ENCODE results near the gene CFAP299.
"Not testable (repeated sequence)": the region's sequence is repeated elsewhere in the genome, so short reads cannot be mapped to it uniquely, and the experiment has no call there.

Gene CFAP299

DNA sequence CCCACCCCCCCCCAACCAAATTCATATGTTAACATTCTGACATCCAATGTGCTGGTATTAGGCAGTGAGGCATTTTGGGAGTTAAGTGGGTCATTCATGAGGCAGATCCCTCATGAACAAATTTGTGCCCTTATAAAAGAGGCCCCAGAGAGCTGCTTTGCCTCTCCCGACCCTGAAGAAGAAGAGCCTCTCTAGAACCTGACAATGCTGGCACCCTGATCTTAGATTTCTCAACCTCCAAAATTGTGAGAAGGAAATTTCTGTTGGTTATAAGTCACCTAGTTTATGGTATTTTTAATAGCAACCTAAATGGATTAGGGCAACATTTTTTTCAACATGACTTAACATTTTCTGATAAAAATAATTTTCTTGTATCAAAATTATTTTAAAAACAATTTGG lies 296.3 kb downstream of the CFAP299 start:
- TF ChIP-seq, protein P1, sequence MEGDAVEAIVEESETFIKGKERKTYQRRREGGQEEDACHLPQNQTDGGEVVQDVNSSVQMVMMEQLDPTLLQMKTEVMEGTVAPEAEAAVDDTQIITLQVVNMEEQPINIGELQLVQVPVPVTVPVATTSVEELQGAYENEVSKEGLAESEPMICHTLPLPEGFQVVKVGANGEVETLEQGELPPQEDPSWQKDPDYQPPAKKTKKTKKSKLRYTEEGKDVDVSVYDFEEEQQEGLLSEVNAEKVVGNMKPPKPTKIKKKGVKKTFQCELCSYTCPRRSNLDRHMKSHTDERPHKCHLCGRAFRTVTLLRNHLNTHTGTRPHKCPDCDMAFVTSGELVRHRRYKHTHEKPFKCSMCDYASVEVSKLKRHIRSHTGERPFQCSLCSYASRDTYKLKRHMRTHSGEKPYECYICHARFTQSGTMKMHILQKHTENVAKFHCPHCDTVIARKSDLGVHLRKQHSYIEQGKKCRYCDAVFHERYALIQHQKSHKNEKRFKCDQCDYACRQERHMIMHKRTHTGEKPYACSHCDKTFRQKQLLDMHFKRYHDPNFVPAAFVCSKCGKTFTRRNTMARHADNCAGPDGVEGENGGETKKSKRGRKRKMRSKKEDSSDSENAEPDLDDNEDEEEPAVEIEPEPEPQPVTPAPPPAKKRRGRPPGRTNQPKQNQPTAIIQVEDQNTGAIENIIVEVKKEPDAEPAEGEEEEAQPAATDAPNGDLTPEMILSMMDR (IDR thresholded peaks at IDR 0.05; ENCODE audit: low read depth, low read length) = no peak

DNA sequence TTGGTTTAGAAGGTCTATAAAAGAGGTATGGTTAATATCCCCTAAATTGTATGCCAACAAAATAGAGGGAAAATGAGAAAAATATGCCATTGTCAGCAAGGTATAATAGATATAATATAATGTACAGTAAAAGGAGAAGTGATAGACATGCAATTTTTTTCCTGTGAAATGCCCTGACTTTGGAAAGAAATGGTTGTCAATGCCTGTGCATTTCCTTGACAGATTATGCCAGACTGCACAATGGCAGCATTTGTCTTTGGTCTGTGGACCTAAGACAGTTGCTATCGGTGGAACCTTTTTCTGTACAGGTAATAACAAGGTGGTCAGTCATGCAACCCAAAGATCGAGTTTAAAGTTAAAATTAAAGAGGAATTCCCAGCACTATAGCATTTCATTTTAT lies 301.7 kb downstream of the CFAP299 start:
- H3K4me3 ChIP-seq (ENCODE audit: low read depth, low read length) = no peak overlapping the region
- TF ChIP-seq, protein P1 (IDR thresholded peaks at IDR 0.05; ENCODE audit: low read depth, low read length) = no peak

More for the DNA sequence above, 296.3 kb downstream of the CFAP299 start:
- no peak overlapping the region for H3K4me3 ChIP-seq (ENCODE audit: low read depth, low read length)

DNA sequence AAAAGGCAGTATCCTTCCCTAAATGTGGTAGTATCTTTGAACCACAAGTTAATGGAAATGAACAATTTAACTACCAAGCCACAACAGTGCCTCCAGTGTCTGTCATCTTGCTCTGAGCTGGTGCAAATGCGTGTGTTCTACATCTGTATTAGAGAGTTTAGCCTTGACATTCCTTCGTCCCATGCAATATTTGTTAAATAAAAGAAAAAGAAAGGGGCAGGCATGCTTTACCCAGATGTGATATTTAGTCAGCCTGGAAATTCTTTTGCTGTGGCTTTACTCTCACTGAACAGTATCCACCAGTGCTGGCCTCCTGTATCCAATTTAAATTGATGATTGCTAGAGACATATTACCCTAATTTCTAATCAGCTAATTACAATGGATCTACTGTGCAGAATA lies 310.5 kb downstream of the CFAP299 start:
- no peak overlapping the region for H3K4me3 ChIP-seq (ENCODE audit: low read depth, low read length)
- TF ChIP-seq, protein P1 (IDR thresholded peaks at IDR 0.05; ENCODE audit: low read depth, low read length) = no peak

DNA sequence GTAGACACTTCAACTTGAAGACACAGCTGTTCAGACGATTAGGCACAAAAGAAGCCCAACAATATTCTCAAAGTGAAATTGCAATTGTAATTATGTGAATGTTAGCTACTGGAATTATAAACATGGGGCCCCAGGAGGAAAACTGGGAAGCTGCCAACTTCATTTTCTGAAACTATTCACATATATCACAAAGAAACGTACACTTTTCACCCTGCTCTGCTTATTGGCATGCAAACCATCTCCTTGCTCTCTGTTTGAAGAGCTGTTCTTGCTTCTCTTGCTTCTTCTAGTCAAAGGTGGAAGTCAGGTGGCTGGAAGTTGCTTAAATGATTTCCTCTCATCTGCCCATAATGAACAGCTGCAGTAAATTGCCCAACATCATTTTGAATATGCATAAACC lies 320.1 kb downstream of the CFAP299 start:
- H3K4me3 ChIP-seq (ENCODE audit: low read depth, low read length) = no peak overlapping the region
- TF ChIP-seq, protein P1 (IDR thresholded peaks at IDR 0.05; ENCODE audit: low read depth, low read length) = no peak

DNA sequence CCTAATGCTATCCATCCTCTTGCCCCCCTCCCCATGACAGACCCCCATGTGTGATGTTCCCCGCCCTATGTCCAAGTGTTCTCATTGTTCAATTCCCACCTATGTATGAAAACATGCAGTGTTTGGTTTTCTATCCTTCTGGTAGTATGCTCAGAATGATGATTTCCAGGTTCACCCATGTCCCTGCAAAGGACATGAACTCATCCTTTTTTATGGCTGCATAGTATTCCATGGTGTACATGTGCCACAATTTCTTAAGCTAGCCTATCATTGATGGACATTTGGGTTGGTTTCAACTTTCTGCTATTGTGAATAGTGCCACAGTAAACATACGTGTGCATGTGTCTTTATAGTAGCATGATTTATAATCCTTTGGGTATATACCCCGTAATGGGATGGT lies 334.6 kb downstream of the CFAP299 start:
- not testable (repeated sequence) for H3K4me3 ChIP-seq (ENCODE audit: low read depth, low read length)

DNA sequence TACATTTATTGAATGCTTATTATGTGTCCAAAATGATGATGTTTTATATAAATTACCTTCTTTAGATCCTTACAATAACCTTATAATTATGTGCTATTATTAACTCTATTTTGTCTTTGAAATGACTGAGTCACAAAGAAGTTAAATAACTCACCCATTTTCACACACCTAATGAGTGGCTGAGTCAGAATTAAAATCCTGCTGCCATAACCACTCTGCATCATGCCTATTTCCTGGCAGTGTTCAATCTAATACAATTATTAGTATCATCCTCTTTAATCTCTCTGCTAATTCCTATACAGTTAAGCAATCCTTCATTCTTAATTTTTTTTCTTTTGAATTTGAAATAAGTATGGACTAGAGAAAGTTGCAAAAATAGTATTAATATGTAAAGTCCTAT lies 342.9 kb downstream of the CFAP299 start:
- TF ChIP-seq, protein P1 (IDR thresholded peaks at IDR 0.05; ENCODE audit: low read depth, low read length) = no peak
- H3K4me3 ChIP-seq (ENCODE audit: low read depth, low read length) = no peak overlapping the region

DNA sequence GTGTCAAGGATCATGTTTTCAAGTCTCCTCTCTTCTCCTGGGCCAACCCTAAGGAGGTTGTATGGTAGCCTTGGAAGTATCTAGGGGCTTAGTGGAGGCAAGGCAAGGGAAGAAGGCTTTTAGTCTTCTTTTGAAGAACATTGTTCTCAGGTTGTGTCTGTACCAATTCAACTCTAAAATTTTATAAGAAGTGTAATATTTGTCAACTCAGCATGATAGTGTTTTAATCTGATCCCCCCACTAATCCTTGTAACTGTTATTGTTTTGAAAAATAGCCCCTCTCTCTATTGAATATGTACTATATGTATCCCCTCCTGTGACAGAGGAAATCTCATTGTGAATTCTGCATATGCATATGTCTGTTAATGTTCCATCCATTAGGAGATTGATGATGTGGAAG lies 345.4 kb downstream of the CFAP299 start:
- H3K4me3 ChIP-seq (ENCODE audit: low read depth, low read length) = no peak overlapping the region
- TF ChIP-seq, protein P1 (IDR thresholded peaks at IDR 0.05; ENCODE audit: low read depth, low read length) = no peak

DNA sequence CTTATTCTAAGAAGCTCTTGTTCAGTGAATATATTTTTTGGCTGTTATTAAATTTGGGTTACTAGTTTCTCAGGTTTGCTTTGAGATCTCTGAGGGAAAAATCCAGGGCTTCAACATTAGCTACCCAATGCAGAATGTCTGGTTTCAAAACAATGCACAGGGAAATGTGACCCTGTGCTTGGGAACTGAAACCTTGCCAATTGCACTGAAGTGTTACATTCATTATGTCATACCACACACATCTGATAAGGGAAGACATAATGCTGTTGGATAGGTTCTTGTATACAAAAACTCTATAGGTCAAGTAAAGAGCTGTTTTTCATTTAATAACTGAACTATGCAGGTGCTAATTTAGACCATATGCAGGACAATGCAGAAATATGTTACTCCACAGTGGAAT lies 349.7 kb downstream of the CFAP299 start:
- no peak overlapping the region for H3K4me3 ChIP-seq (ENCODE audit: low read depth, low read length)
- TF ChIP-seq, protein P1 (IDR thresholded peaks at IDR 0.05; ENCODE audit: low read depth, low read length) = no peak

DNA sequence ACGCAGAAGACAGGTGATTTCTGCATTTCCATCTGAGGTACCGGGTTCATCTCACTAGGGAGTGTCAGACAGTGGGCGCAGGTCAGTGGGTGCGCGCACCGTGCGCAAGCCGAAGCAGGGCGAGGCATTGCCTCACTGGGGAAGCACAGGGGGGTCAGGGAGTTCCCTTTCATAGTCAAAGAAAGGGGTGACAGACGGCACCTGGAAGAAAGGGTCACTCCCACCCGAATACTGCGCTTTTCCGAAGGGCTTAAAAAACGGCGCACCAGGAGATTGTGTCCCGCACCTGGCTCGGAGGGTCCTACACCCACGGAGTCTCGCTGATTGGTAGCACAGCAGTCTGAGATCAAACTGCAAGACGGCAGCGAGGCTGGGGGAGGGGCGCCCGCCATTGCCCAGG lies 352.2 kb downstream of the CFAP299 start:
- not testable (repeated sequence) for H3K4me3 ChIP-seq (ENCODE audit: low read depth, low read length)

Data from WI38 (cell line).